Measurements from ENCODE around the gene RFPL2.

Gene RFPL2

GRCh38 chr22:32207971-32208480 lies 3.2 kb upstream of the RFPL2 start:
- TF ChIP-seq CTCF (IDR thresholded peaks at IDR 0.05; ENCODE audit: insufficient read depth, low read depth, low read length, missing control alignments): no peak

GRCh38 chr22:32206774-32207758 lies 2.2 kb upstream of the RFPL2 start:
- no peak overlapping the region for H3K4me3 ChIP-seq (ENCODE audit: low read length)
- TF ChIP-seq CTCF (IDR thresholded peaks at IDR 0.05; ENCODE audit: insufficient read depth, low read depth, low read length, missing control alignments): peak; percentile 71
- peak; percentile 49 for DNase-seq (ENCODE audit: low read depth)

More at GRCh38 chr22:32207971-32208480, 3.2 kb upstream of the RFPL2 start:
- no peak overlapping the region for H3K4me3 ChIP-seq (ENCODE audit: low read length)
- DNase-seq (ENCODE audit: low read depth): no peak

- TF ChIP-seq CTCF (IDR thresholded peaks at IDR 0.05; ENCODE audit: insufficient read depth, low read depth, low read length, missing control alignments): no peak
- DNase-seq (ENCODE audit: low read depth): no peak
Observed at GRCh38 chr22:32205974-32206773, 1.3 kb upstream of the RFPL2 start.

GRCh38 chr22:32204040-32204855 lies 625 bp downstream of the RFPL2 start:
- H3K4me3 ChIP-seq (ENCODE audit: low read length): no peak overlapping the region
- no peak for DNase-seq (ENCODE audit: low read depth)
- no peak for TF ChIP-seq CTCF (IDR thresholded peaks at IDR 0.05; ENCODE audit: insufficient read depth, low read depth, low read length, missing control alignments)

More at GRCh38 chr22:32205974-32206773, 1.3 kb upstream of the RFPL2 start:
- H3K4me3 ChIP-seq (ENCODE audit: low read length): no peak overlapping the region

- DNase-seq (ENCODE audit: low read depth): no peak
- no peak overlapping the region for H3K4me3 ChIP-seq (ENCODE audit: low read length)
- TF ChIP-seq CTCF (IDR thresholded peaks at IDR 0.05; ENCODE audit: insufficient read depth, low read depth, low read length, missing control alignments): no peak
Observed at GRCh38 chr22:32203181-32204039, 1.5 kb downstream of the RFPL2 start.
